ENCODE results near the gene BEND6. TPM values are rescaled to one million over a fixed set of nuclear protein-coding genes. Genes with fewer than 3 reads are reported as not detected.
"Not testable (repeated sequence)": the region's sequence is repeated elsewhere in the genome, so short reads cannot be mapped to it uniquely, and the experiment has no call there.

The BEND6 gene
- total and polyA plus RNA-seq, 5 experiments from 2014 or later = 0.34 TPM; not detected in 4

GRCh38 chr6:56999748-57000147, 44.8 kb downstream of the BEND6 start:
- Mint-ChIP-seq H3K27me3 (peaks cover 4 to 13% (median 11%) of the 10 kb centered on the region in 5 donors), H3K9me3 (peaks cover 0 to 20% (median 6%) of the 10 kb centered on the region in 9 donors), H3K36me3 (peaks cover 0 to 11% (median 9%) of the 10 kb centered on the region in 3 donors)
- H3K4me1 Mint-ChIP-seq, H3K27ac Mint-ChIP-seq, POLR2A ChIA-PET, DNase-seq, H3K4me3 Mint-ChIP-seq, ATAC-seq: not testable (repeated sequence)

GRCh38 chr6:57002197-57002596, 47.3 kb downstream of the BEND6 start:
- POLR2A ChIA-PET = no interaction called here
- H3K27ac Mint-ChIP-seq = no peak overlapping the region
- no peaks in the 10 kb centered on the region for H3K4me1 Mint-ChIP-seq
- peaks cover 0 to 20% (median 6%) of the 10 kb centered on the region in 9 donors for H3K9me3 Mint-ChIP-seq
- no peak overlapping the region for H3K4me3 Mint-ChIP-seq
- no peak for ATAC-seq
- no peak for DNase-seq
- peaks cover 4 to 13% (median 9%) of the 10 kb centered on the region in 5 donors for H3K27me3 Mint-ChIP-seq
- peaks cover 0 to 11% (median 9%) of the 10 kb centered on the region in 3 donors for H3K36me3 Mint-ChIP-seq

DNA sequence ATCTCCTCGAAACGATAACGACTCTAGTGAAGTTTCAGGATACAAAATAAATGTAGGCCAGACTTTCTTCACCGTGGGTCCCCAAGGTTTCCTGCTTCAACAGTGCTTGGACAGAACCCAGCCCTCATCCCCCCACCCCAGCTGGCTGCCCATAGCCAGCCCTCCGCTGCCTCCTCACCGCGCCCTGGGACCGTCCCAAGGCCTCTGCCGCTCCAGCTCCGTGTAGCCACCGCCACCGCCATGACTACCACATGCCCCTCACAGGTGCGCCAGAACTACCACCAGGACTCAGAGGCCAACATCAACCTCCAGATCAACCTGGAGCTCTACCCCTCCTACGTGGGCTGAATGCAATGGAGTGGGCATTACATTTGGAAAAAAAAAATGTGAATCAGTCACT, 49.4 kb downstream of the BEND6 start:
- POLR2A ChIA-PET = no interaction called here
- H3K27me3 Mint-ChIP-seq = peaks cover 0 to 10% (median 4%) of the 10 kb centered on the region in 5 donors
- DNase-seq (no peak), ATAC-seq (no peak)
- H3K9me3 Mint-ChIP-seq = peaks cover 0 to 4% (median 0%) of the 10 kb centered on the region in 9 donors
- no peak overlapping the region for H3K4me3 Mint-ChIP-seq
- H3K4me1 Mint-ChIP-seq = no peaks in the 10 kb centered on the region
- peaks cover 0 to 3% (median 0%) of the 10 kb centered on the region in 3 donors for H3K36me3 Mint-ChIP-seq
- H3K27ac Mint-ChIP-seq = no peak overlapping the region

- Mint-ChIP-seq H3K27me3 (peaks cover 0 to 10% (median 1%) of the 10 kb centered on the region in 5 donors), H3K9me3 (no peaks in the 10 kb centered on the region), H3K27ac (no peak overlapping the region), H3K36me3 (no peaks in the 10 kb centered on the region), H3K4me3 (no peak overlapping the region), H3K4me1 (no peaks in the 10 kb centered on the region)
- POLR2A ChIA-PET = no interaction called here
- DNase-seq = no peak
- no peak for ATAC-seq
These were observed 51.2 kb downstream of the BEND6 start for GRCh38 chr6:57006101-57006500.

DNA sequence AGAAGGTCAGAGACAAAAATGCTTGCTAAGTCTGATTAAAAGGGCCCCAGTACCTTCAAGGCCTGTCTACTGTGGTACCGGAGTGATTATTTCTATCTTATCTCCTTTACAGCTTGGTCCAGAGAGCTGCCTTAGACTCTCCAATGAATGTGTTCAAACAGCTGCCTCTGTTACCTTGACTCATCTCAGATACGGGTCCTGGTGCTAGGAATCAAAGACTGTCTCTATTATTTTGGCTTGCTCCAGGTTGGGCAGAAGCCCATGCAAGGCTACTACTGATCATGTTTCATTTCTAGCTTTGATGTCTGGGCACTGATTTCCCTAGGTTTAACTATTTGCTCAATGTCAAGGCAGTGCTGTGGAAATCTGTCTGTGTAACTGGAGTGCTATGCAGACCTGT, 53.2 kb downstream of the BEND6 start:
- H3K27ac Mint-ChIP-seq, H3K36me3 Mint-ChIP-seq, H3K27me3 Mint-ChIP-seq, H3K4me3 Mint-ChIP-seq, H3K4me1 Mint-ChIP-seq, H3K9me3 Mint-ChIP-seq, ATAC-seq, POLR2A ChIA-PET, DNase-seq: not testable (repeated sequence)

DNA sequence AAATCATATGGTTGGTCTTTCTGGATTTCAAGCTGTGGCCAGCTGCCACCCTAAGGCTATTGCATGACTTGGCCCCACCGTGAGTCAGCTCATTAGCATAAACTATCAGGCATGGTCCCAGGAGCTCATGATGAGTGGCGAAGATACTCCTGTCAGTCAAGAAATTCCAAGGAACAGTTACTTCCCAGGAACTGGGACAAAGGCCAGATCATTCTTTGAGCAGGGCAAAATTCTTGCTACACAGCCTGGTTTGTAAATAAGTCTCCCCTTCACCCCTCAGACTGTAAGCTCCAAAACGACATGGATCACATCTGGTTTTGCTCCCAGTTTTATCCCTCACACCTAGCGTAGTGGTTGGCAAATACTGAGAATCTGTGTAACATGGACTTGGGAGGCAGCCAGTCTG, 58.6 kb downstream of the BEND6 start:
- H3K27ac Mint-ChIP-seq = no peak overlapping the region
- POLR2A ChIA-PET = no interaction called here
- H3K27me3 Mint-ChIP-seq = peaks cover 0 to 3% (median 0%) of the 10 kb centered on the region in 5 donors
- no peak overlapping the region for H3K4me3 Mint-ChIP-seq
- no peaks in the 10 kb centered on the region for H3K4me1 Mint-ChIP-seq
- no peaks in the 10 kb centered on the region for H3K36me3 Mint-ChIP-seq
- DNase-seq = no peak
- no peak for ATAC-seq
- no peaks in the 10 kb centered on the region for H3K9me3 Mint-ChIP-seq

DNA sequence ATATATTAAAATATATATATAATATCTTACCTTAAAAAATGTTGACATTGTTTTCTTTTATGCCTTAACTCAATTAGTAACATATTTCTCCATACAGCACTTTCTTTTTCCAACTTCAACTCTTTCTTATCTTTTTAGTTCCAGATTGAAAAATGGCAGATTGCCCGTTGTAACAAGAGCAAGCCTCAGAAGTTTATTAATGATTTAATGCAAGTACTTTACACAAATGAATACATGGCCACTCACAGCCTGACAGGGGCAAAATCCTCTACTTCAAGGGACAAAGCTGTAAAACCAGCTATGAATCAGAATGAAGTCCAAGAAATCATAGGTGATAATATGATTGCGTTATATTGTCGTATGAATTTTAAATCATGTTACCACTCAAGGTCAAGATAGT, 62.2 kb downstream of the BEND6 start:
- no peaks in the 10 kb centered on the region for H3K36me3 Mint-ChIP-seq
- POLR2A ChIA-PET = no interaction called here
- ATAC-seq (no peak), DNase-seq (no peak)
- H3K4me3 Mint-ChIP-seq = no peak overlapping the region
- no peak overlapping the region for H3K27ac Mint-ChIP-seq
- peaks cover 0 to 3% (median 0%) of the 10 kb centered on the region in 5 donors for H3K27me3 Mint-ChIP-seq
- no peaks in the 10 kb centered on the region for H3K9me3 Mint-ChIP-seq
- no peaks in the 10 kb centered on the region for H3K4me1 Mint-ChIP-seq

DNA sequence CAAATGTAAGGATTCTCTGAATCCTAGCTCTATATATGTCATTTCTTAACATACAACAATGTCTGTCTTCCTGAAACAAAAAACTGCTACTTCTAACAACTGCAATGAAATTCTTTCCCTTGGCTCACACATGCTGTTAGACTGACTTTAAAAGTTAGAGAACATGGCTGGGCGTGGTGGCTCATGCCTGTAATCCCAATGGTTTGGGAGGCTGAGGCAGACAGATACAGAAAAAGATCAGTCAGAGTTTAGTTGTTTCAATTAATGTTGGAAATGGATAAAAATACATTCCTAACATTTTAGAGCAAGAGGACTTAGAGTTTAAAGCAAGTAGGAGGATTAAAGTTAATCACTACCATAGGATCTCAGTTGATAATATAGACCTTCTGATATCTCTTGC, 62.9 kb downstream of the BEND6 start:
- peaks cover 0 to 2% (median 0%) of the 10 kb centered on the region in 5 donors for H3K27me3 Mint-ChIP-seq
- DNase-seq = no peak
- H3K9me3 Mint-ChIP-seq = no peaks in the 10 kb centered on the region
- H3K27ac Mint-ChIP-seq = no peak overlapping the region
- no peaks in the 10 kb centered on the region for H3K4me1 Mint-ChIP-seq
- ATAC-seq = no peak
- POLR2A ChIA-PET = no interaction called here
- H3K36me3 Mint-ChIP-seq = no peaks in the 10 kb centered on the region
- no peak overlapping the region for H3K4me3 Mint-ChIP-seq

GRCh38 chr6:57019434-57019833, 64.5 kb downstream of the BEND6 start:
- DNase-seq (no peak), ATAC-seq (no peak)
- Mint-ChIP-seq H3K27me3 (no peaks in the 10 kb centered on the region), H3K4me3 (no peak overlapping the region), H3K9me3 (peaks cover 0 to 8% (median 5%) of the 10 kb centered on the region in 9 donors), H3K27ac (peak overlapping the region in 1 of 10 donors; percentile 22), H3K4me1 (no peaks in the 10 kb centered on the region), H3K36me3 (peaks cover 0 to 5% (median 5%) of the 10 kb centered on the region in 3 donors)
- POLR2A ChIA-PET = no interaction called here

DNA sequence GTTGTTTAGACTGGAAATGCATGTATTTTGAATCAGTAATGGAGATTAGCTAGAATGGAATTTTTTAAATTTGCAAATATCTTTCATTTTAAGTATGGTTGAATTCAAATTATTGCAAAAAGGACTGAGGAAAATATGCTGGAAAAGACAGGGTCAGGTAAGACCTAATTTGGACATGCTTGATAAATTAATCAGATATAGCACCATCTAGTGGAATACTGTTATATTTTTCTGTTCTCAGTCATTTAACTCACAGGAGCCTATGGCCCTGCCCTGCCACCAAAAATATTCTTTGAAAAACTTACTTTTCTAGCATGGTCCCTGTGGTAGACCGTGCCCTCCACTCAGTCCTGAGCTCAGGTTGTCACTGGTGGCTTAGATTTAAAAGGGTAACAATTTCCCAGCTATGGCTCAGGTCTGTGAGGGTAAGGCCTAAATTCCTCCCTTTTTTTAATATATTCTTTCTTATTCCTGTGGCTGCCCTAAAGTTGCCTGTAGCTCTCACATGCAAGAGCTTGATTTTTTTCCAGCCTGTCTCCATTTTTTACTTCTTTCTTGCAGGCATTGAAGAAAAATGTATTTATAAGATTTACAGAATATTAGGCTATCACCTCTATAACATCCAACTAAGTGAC, 66.3 kb downstream of the BEND6 start:
- Mint-ChIP-seq H3K36me3 (peaks cover 2 to 23% (median 16%) of the 10 kb centered on the region in 3 donors), H3K4me3 (no peak overlapping the region), H3K27me3 (no peaks in the 10 kb centered on the region), H3K9me3 (peaks cover 4 to 23% (median 19%) of the 10 kb centered on the region in 9 donors), H3K4me1 (no peaks in the 10 kb centered on the region), H3K27ac (no peak overlapping the region)
- DNase-seq (peak in 3 of 10 donors; percentile 22 to 32 (median 29)), ATAC-seq (peak; percentile 54 to 65)
- POLR2A ChIA-PET = interaction anchor here (0.7 kb wide), 1 partner anchor 150 kb away, joined by 3 read pairs; no protein-coding TSS in a partner anchor

DNA sequence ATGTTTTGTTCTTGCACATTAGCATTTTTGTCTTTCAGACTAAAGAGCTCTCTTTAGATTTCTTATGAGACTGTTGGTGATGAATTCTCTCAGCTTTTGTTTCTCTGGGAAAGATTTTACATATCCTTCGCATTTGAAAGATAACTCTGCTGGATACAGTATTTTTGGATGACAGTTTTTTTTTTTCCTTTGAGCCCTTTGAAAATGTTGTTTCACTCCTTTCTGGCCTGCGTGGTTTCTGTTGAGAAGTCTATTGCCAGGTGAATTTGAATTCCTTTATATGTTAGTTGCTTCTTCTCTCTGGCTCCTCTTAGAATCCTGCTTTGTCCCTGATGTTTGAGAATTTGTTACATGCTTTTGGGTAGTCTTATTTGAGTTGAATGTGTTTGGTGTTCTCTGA, 69.4 kb downstream of the BEND6 start:
- DNase-seq (no peak), ATAC-seq (no peak)
- Mint-ChIP-seq H3K4me3 (no peak overlapping the region), H3K4me1 (no peaks in the 10 kb centered on the region), H3K27ac (peak overlapping the region in 1 of 10 donors; percentile 5), H3K36me3 (peaks cover 2 to 23% (median 16%) of the 10 kb centered on the region in 3 donors), H3K9me3 (peaks cover 4 to 26% (median 19%) of the 10 kb centered on the region in 9 donors), H3K27me3 (peaks cover 0 to 13% (median 2%) of the 10 kb centered on the region in 5 donors)
- POLR2A ChIA-PET = no interaction called here

- Mint-ChIP-seq H3K27me3 (peaks cover 1 to 17% (median 3%) of the 10 kb centered on the region in 5 donors), H3K36me3 (peaks cover 2 to 23% (median 17%) of the 10 kb centered on the region in 3 donors), H3K27ac (no peak overlapping the region), H3K9me3 (peaks cover 4 to 26% (median 19%) of the 10 kb centered on the region in 9 donors), H3K4me3 (no peak overlapping the region), H3K4me1 (no peaks in the 10 kb centered on the region)
- POLR2A ChIA-PET = no interaction called here
- no peak for DNase-seq
- ATAC-seq = no peak
These were observed 69.9 kb downstream of the BEND6 start for GRCh38 chr6:57024775-57025174.

GRCh38 chr6:57026001-57026400, 71.1 kb downstream of the BEND6 start:
- Mint-ChIP-seq H3K27ac (no peak overlapping the region), H3K27me3 (peaks cover 2 to 17% (median 3%) of the 10 kb centered on the region in 5 donors), H3K4me1 (no peaks in the 10 kb centered on the region), H3K36me3 (peaks cover 2 to 23% (median 18%) of the 10 kb centered on the region in 3 donors), H3K4me3 (no peak overlapping the region), H3K9me3 (peaks cover 4 to 26% (median 19%) of the 10 kb centered on the region in 9 donors)
- POLR2A ChIA-PET = no interaction called here
- ATAC-seq (no peak), DNase-seq (no peak)

DNA sequence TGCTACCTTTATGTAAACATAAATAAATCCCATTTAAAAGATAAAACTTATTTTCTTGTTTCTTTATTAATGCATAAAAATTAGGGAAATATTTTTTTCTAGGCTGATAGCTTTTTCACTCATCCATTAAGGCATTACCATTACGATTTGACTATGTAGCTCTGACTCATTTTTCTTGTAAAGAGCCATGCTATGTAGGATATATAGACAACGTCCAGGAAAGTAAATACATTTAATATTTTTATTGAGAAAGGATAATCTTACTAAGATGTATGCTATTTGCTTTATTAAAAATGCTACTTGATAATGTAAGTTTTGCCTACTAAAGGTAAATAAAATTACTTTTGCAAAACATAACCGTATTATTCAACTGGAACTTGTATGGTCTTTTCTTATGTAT, 72.4 kb downstream of the BEND6 start:
- Mint-ChIP-seq H3K27ac (no peak overlapping the region), H3K4me1 (no peaks in the 10 kb centered on the region), H3K27me3 (peaks cover 2 to 27% (median 3%) of the 10 kb centered on the region in 5 donors), H3K9me3 (peaks cover 4 to 26% (median 19%) of the 10 kb centered on the region in 9 donors), H3K36me3 (peaks cover 2 to 23% (median 18%) of the 10 kb centered on the region in 3 donors), H3K4me3 (no peak overlapping the region)
- POLR2A ChIA-PET = no interaction called here
- ATAC-seq (no peak), DNase-seq (no peak)
